HepG2 (cell line): ENCODE measurements around the gene KIF17. TPM values are rescaled to one million over a fixed set of nuclear protein-coding genes. Genes with fewer than 3 reads are reported as not detected.

Experiments used
- ATAC-seq: fragments of 200-7000 bp; cut with Tn5 transposase; 3 replicates; pipeline ENCODE4 v1.9.1; 2020; ENCODE audit warnings: mild to moderate bottlenecking, moderate library complexity
- BruUV-seq: library from RNA; stranded (reverse); fragments of 400-500 nt; replicated peaks from 2 replicates; lab custom pipeline; 2021; lab: Mats Ljungman, UMichigan
- CTCF ChIA-PET: fragments of 300-600 bp; formaldehyde crosslinking; extraction: SDS; loops from one replicate; lab custom pipeline; 2021; ENCODE audit warnings: low total read pairs, inconsistent platforms, low intra/inter-chr PET ratio; lab: Yijun Ruan, JAX
- POLR2A ChIA-PET: fragments of 350-600 bp; sonication (Branson Sonifier 250); formaldehyde crosslinking; loops from one replicate; lab custom pipeline; 2020; ENCODE audit warnings: antibody characterized with exemption, inconsistent platforms; lab: Yijun Ruan, JAX
- DNase-seq: peaks from one replicate; pipeline ENCODE4 v3.0.0-alpha.2; 2015; ENCODE audit warnings: low spot score
- FAIRE-seq: peaks from 3 replicates; lab custom pipeline; 2011; peaks lifted over from hg19 to GRCh38; lab: Jason Lieb, UNC
- H2AFZ ChIP-seq: one replicate; pipeline ENCODE4 v1.6.1; 2011; ENCODE audit warnings: low read length, inconsistent platforms
- H3K27ac ChIP-seq: fragments of 300-600 bp; 3 replicates; pipeline ENCODE4 v1.8.0; 2011; ENCODE audit warnings: mixed run types, mild to moderate bottlenecking, mixed read lengths, low read length, inconsistent platforms; ENCODE audit not compliant: insufficient read depth; ENCODE audit errors: extremely low read length
- H3K27me3 ChIP-seq, 2 experiments: fragments of 200-600 bp in 1 of 2; 2 replicates in 1 of 2; 3 replicates in 1 of 2; pipeline versions ENCODE4 v1.6.0 to v1.8.0; 2011; ENCODE audit warnings: low read length in 2 of 2, mild to moderate bottlenecking in 2 of 2, moderate library complexity in 2 of 2, inconsistent platforms in 1 of 2; ENCODE audit not compliant: insufficient read depth in 2 of 2, control insufficient read depth in 1 of 2
- H3K36me3 ChIP-seq, 2 experiments: fragments of 200-600 bp in 1 of 2; replicated peaks in 1 of 2; 2 replicates in 1 of 2; 3 replicates in 1 of 2; pipeline versions ENCODE4 v1.5.1 to v1.8.0; 2011; ENCODE audit warnings: low read length in 2 of 2, inconsistent platforms in 1 of 2; ENCODE audit not compliant: insufficient read depth in 2 of 2, control insufficient read depth in 1 of 2
- H3K4me1 ChIP-seq: 2 replicates; pipeline ENCODE4 v1.5.1; 2012; ENCODE audit warnings: low read length, inconsistent platforms; ENCODE audit not compliant: insufficient read depth
- H3K4me2 ChIP-seq: 2 replicates; pipeline ENCODE4 v1.6.0; 2011; ENCODE audit warnings: low read depth, low read length, inconsistent platforms
- H3K4me3 ChIP-seq, 3 experiments: fragments of 200-600 bp in 1 of 3; sonication (generic), shearing (Covaris generic) in 1 of 3; replicated peaks in 1 of 3; 2 replicates each; pipeline ENCODE4 v1.5.1; 2011 to 2016; ENCODE audit warnings: low read length in 3 of 3, inconsistent platforms in 2 of 3, low read depth in 2 of 3, mild to moderate bottlenecking in 2 of 3, control low read depth in 1 of 3, mixed read lengths in 1 of 3; ENCODE audit not compliant: insufficient read depth in 1 of 3
- H3K79me2 ChIP-seq: one replicate; pipeline ENCODE4 v1.6.1; 2011; ENCODE audit warnings: low read length, inconsistent platforms; ENCODE audit not compliant: insufficient read depth
- H3K9ac ChIP-seq: 2 replicates; pipeline ENCODE4 v1.6.0; 2011; ENCODE audit warnings: mild to moderate bottlenecking, low read depth, low read length, inconsistent platforms; ENCODE audit not compliant: insufficient read depth
- H3K9me3 ChIP-seq: 2 replicates; pipeline ENCODE4 v1.5.1; 2012; ENCODE audit warnings: mild to moderate bottlenecking, low read length
- H4K20me1 ChIP-seq: 2 replicates; pipeline ENCODE4 v1.6.0; 2011; ENCODE audit warnings: inconsistent platforms, mild to moderate bottlenecking, low read length, moderate library complexity; ENCODE audit not compliant: insufficient read depth
- ZBTB33 ChIP-seq: sonication (generic); formaldehyde crosslinking; IDR thresholded peaks from 2 replicates; pipeline ENCODE4 v1.4.0; 2020; ENCODE audit warnings: missing genetic modification reagents
- ZMYM3 ChIP-seq: sonication (generic); formaldehyde crosslinking; IDR thresholded peaks from 2 replicates; pipeline ENCODE4 v1.5.1; 2020; ENCODE audit warnings: mild to moderate bottlenecking, missing genetic modification reagents
- ZNF296 ChIP-seq: sonication (generic); formaldehyde crosslinking; conservative IDR thresholded peaks from 2 replicates; pipeline ENCODE4 v1.5.0; 2020; ENCODE audit warnings: mild to moderate bottlenecking, missing genetic modification reagents
- ZNF496 ChIP-seq: sonication (generic); formaldehyde crosslinking; IDR thresholded peaks from 2 replicates; pipeline ENCODE4 v1.8.1; 2023; ENCODE audit warnings: mild to moderate bottlenecking, moderate library complexity, missing genetic modification reagents; ENCODE audit not compliant: insufficient replicate concordance
- ZNF687 ChIP-seq: sonication (generic); formaldehyde crosslinking; IDR thresholded peaks from 2 replicates; pipeline ENCODE4 v1.5.1; 2020; ENCODE audit warnings: mild to moderate bottlenecking, missing genetic modification reagents, moderate library complexity
- ZNF768 ChIP-seq: sonication (generic); formaldehyde crosslinking; IDR thresholded peaks from 2 replicates; pipeline ENCODE4 v1.4.0; 2020; ENCODE audit warnings: missing genetic modification reagents
- WGBS: methylation state at CpG from one replicate; pipeline ENCODE4 v1.1.6; 2017; ENCODE audit warnings: low lambda C conversion rate; 5-methylcytosine and 5-hydroxymethylcytosine counted together
- in situ Hi-C: cut with HindIII; loops from 2 replicates; pipeline ENCODE4 v1.10.0; 2017; ENCODE audit warnings: low pct_unique_long_range_greater_than_20kb; ENCODE audit not compliant: extremely low pct_ligation_motif_present
- intact Hi-C: fragments of 100-400 bp; cut with micrococcal nuclease; formaldehyde crosslinking; loops from one replicate; pipeline ENCODE4 v1.10.0; 2022; ENCODE audit not compliant: unreplicated experiment
- polyA plus RNA-seq, 8 experiments: library from polyadenylated mRNA; depleted of rRNA in 3 of 8; stranded (reverse) in 7 of 8; unstranded in 1 of 8; fragments of >200 nt; fragmentation: Illumina TruSeq in 4 of 8; extraction: Trizol in 4 of 8; gene quantifications; 2 replicates each; pipeline versions ENCODE4 v1.2.1 to v1.2.3, GENCODE V29; 2011 to 2016; ENCODE audit warnings: low read depth in 4 of 8, missing spikeins in 1 of 8, mixed read lengths in 1 of 8; ENCODE audit not compliant: insufficient read depth in 1 of 8
- total RNA-seq, 5 experiments: library from RNA; depleted of rRNA; stranded (reverse); fragments of >200 nt; fragmentation: Illumina TruSeq; extraction: Trizol; gene quantifications; 2 replicates each; pipeline ENCODE4 v1.2.3, GENCODE V29; 2016; ENCODE audit warnings: low read depth in 1 of 5

KIF17 gene
- total and polyA plus RNA-seq, 2 of the 13 experiments (the other 11 are each of a cell fraction or from before 2014, with no cell fraction given), result 0.24 to 0.44 TPM

GRCh38 chr1:20728371-20729154 lies 10.8 kb upstream of the KIF17 start:
- ATAC-seq (no peak), FAIRE-seq (no peak), DNase-seq (no peak)
- intact Hi-C loops, result no loop called here
- CTCF ChIA-PET, result no interaction called here
- Histone ChIP-seq H3K27me3 (peaks cover 5 to 21% of the 10 kb centered on the region in 2 experiments; a peak in 3 of 5 replicates), H3K4me3 (no peak overlapping the region), H3K9ac (no peak overlapping the region), H3K79me2 (no peaks in the 10 kb centered on the region), H3K36me3 (no peaks in the 10 kb centered on the region), H3K4me2 (peak overlapping the region; percentile 7; the same call in 1 of the 2 replicates), H3K9me3 (no peaks in the 10 kb centered on the region), H2AFZ (no peak overlapping the region), H4K20me1 (no peaks in the 10 kb centered on the region), H3K4me1 (peaks cover 50% of the 10 kb centered on the region), H3K27ac (no peak overlapping the region)
- no TSS peak for BruUV-seq
- in situ Hi-C loops, result no loop called here
- WGBS, result 43% methylated on average over 9 of the region's 9 CpGs
- POLR2A ChIA-PET, result no interaction called here
- TF ChIP-seq ZNF496 (CRISPR knock-in tag), result no peak
- TF ChIP-seq ZNF296 (CRISPR knock-in tag), result no peak
- TF ChIP-seq ZNF687 (CRISPR knock-in tag), result 0 out of 2 replicates have a peak, but pooled peaks have one; percentile 2
- peak; percentile 78 for TF ChIP-seq ZBTB33 (CRISPR knock-in tag)
- peak; percentile 84; the same call in 1 of the 2 replicates for TF ChIP-seq ZNF768 (CRISPR knock-in tag)
- TF ChIP-seq ZMYM3 (CRISPR knock-in tag), result 0 out of 2 replicates have a peak, but pooled peaks have one; percentile 29
